GM12873 (cell line): Measurements from ENCODE around the gene C3orf49.

Experiments used
- CTCF ChIP-seq: IDR thresholded peaks from 2 replicates; pipeline ENCODE4 v1.5.1; 2012; ENCODE audit warnings: low read depth, mild to moderate bottlenecking, moderate library complexity, low read length, control low read depth; ENCODE audit not compliant: insufficient read depth; ENCODE audit errors: missing control alignments

The C3orf49 gene

DNA sequence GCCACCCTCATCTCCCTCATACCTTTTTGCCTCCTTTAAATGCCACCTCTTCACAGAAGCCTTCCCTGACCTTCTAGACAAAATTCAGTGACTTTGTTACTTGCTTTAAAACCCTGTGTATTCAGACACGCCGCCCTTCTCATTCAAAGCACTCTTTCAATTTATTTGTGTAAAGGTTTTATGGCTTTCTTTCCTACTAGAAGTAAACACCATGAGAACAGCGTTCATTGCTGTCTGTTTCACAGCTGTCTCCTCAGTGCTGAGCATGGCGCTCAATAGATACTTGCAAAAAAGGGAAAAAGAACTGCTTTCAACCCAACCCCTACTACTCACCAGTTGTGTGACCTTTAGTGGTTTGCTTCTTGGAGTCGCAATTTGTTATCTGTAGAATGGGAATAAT lies 61.6 kb downstream of the C3orf49 start:
- TF ChIP-seq CTCF, result no peak

DNA sequence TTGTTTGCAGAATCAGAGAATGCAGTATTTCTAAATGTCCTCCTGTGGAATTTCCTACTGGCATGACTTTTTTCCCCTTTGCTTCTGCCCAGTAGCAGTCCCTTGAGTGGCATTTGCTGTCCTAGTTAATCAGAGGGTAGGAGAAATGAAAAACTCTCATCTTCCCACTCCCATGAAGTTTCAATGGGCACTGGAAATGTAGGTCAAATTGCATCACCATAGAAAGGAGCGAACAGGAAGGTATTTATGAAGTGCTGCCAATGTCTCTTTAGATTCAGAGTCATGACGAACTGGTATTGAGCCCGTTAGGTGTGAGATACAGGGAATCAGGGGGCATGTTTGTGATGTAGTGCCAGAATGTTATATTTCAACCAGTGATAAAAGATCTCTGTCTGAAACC lies 67.8 kb downstream of the C3orf49 start:
- no peak for TF ChIP-seq CTCF

DNA sequence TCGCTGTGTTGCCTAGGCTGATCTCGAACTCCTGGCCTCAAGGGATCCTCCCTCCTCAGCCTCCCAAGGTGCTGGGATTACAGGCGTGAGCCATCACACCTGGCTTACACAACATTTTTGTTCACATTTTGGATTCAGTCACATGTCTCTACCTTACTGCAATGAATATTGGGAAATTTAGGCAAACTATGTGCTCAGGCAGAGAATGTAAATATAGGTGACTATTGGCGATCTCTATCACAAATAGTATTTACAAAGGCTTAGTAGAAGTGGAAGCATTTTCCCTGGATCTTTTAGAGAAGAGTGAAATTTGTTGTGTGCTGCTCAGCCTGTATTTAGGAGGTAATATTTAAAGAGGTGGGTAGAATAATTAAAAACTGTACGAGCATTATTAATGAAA lies 72.4 kb downstream of the C3orf49 start:
- TF ChIP-seq CTCF, result no peak

DNA sequence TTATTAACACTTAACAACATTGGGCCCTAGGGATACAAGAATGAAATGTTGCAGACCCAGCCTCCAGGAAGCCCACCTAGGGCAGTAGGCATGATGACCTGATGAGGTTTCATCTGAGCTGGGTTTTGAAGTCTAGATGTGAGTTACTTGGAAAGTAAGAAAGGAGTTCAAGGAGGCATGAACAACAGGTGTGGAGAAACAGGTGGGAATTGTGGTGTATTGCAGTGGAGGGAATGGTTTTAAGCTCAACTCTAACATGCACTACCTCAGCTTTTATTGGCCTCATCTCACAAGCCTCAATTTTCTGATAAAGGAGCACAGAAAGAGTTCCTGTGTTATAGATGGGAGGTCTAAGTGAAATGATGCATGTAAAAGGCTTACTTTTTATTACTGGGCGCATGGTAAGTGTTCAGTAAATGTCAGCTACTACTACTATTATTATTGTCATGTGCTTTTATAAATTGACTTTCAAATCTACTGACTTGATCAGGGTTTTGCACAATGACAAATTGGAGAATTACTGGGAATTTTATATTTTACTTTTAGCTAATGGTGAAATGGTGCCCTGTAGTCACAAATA lies 73.8 kb downstream of the C3orf49 start:
- no peak for TF ChIP-seq CTCF

GRCh38 chr3:63895422-63896189 lies 76.5 kb downstream of the C3orf49 start:
- TF ChIP-seq CTCF, result no peak

- no peak for TF ChIP-seq CTCF
Observed at GRCh38 chr3:63896332-63897030, 77.4 kb downstream of the C3orf49 start.
